Peyer's patch (tissue), 4 donors: Measurements from ENCODE around the gene TTI1.

Source experiments
- CTCF ChIP-seq, 6 experiments: fragments of 450-650 bp in 4 of 6; fragments of 200-600 bp in 2 of 6; sonication (generic) in 1 of 6; IDR thresholded peaks; one replicate each; pipeline ENCODE4 v1.5.1; 2017 to 2019; ENCODE audit warnings: antibody characterized with exemption in 6 of 6, mild to moderate bottlenecking in 3 of 6, moderate library complexity in 1 of 6
- POLR2A ChIP-seq, 2 donors: fragments of 450-650 bp; IDR thresholded peaks; one replicate each; pipeline ENCODE4 v1.5.1; 2017; ENCODE audit warnings: antibody characterized with exemption in 2 of 2, mild to moderate bottlenecking in 2 of 2, moderate library complexity in 2 of 2

- TF ChIP-seq POLR2A (IDR thresholded peaks at IDR 0.05) (no peak), CTCF (IDR thresholded peaks at IDR 0.05) (no peak)
Measured at GRCh38 chr20:37973059-37973910, 60.0 kb downstream of the TTI1 start.
